GM23338 (cell line): ENCODE results near the gene NME9. TPM values are rescaled to one million over a fixed set of nuclear protein-coding genes. Genes with fewer than 3 reads are reported as not detected.

ENCODE experiments used
- ATAC-seq: fragments of 200-7000 bp; cut with Tn5 transposase; 3 replicates; pipeline ENCODE4 v1.9.1; 2020
- DNase-seq: peaks from one replicate; pipeline ENCODE4 v3.0.0-alpha.2; 2015; ENCODE audit warnings: low spot score
- H2AFZ ChIP-seq: fragments of 200-600 bp; sonication (generic); 2 replicates; pipeline ENCODE4 v1.8.0; 2016; ENCODE audit warnings: antibody characterized with exemption, mild to moderate bottlenecking, moderate library complexity
- H3F3A ChIP-seq: fragments of 200-600 bp; sonication (generic); replicated peaks from 2 replicates; pipeline ENCODE4 v1.8.0; 2017; ENCODE audit warnings: antibody characterized with exemption, mixed run types, low read depth
- H3K27ac ChIP-seq: fragments of 200-600 bp; sonication (generic); 2 replicates; pipeline ENCODE4 v1.6.1; 2016; ENCODE audit warnings: low read depth
- H3K27me3 ChIP-seq: fragments of 200-600 bp; sonication (generic); 2 replicates; pipeline ENCODE4 v1.8.0; 2016; ENCODE audit warnings: mild to moderate bottlenecking, mixed run types, moderate library complexity; ENCODE audit not compliant: insufficient read depth
- H3K36me3 ChIP-seq: fragments of 200-600 bp; sonication (generic); 2 replicates; pipeline ENCODE4 v1.8.0; 2016; ENCODE audit warnings: mild to moderate bottlenecking; ENCODE audit not compliant: insufficient read depth
- H3K4me1 ChIP-seq: fragments of 200-600 bp; sonication (generic); 2 replicates; pipeline ENCODE4 v1.8.0; 2016; ENCODE audit warnings: mild to moderate bottlenecking, moderate library complexity; ENCODE audit not compliant: insufficient read depth
- H3K4me2 ChIP-seq: fragments of 200-600 bp; sonication (generic); 2 replicates; pipeline ENCODE4 v1.7.1; 2017; ENCODE audit warnings: mixed run types
- H3K4me3 ChIP-seq: fragments of 200-600 bp; sonication (generic); 2 replicates; pipeline ENCODE4 v1.6.1; 2016; ENCODE audit warnings: mixed run types
- H3K79me2 ChIP-seq: fragments of 200-600 bp; sonication (generic); replicated peaks from 2 replicates; pipeline ENCODE4 v1.8.0; 2017; ENCODE audit warnings: mild to moderate bottlenecking; ENCODE audit not compliant: insufficient read depth
- H3K9me2 ChIP-seq: fragments of 200-600 bp; sonication (generic); 2 replicates; pipeline ENCODE4 v1.8.0; 2017; ENCODE audit not compliant: insufficient read depth
- H4K20me1 ChIP-seq: fragments of 200-600 bp; sonication (generic); replicated peaks from 2 replicates; pipeline ENCODE4 v1.8.0; 2017; ENCODE audit warnings: mild to moderate bottlenecking; ENCODE audit not compliant: insufficient read depth
- H3K27ac Mint-ChIP-seq: 2 replicates; pipeline ENCODE4 v1.8.0; 2020; ENCODE audit warnings: inconsistent platforms, mild to moderate bottlenecking, moderate library complexity, mixed read lengths
- H3K27me3 Mint-ChIP-seq: 3 replicates; pipeline ENCODE4 v1.8.0; 2022; ENCODE audit warnings: low read depth, mild to moderate bottlenecking, moderate library complexity, mixed read lengths, inconsistent platforms; ENCODE audit not compliant: insufficient read depth, poor library complexity
- H3K36me3 Mint-ChIP-seq: 3 replicates; pipeline ENCODE4 v1.8.0; 2021; ENCODE audit warnings: low read depth, mild to moderate bottlenecking, inconsistent platforms, moderate library complexity, mixed read lengths
- H3K4me1 Mint-ChIP-seq: 3 replicates; pipeline ENCODE4 v1.8.0; 2020; ENCODE audit warnings: mild to moderate bottlenecking, inconsistent platforms, mixed read lengths
- H3K4me3 Mint-ChIP-seq: 3 replicates; pipeline ENCODE4 v1.8.0; 2021; ENCODE audit warnings: moderate library complexity, mild to moderate bottlenecking, inconsistent platforms, mixed read lengths
- H3K9me3 Mint-ChIP-seq: 3 replicates; pipeline ENCODE4 v1.8.0; 2020; ENCODE audit warnings: moderate library complexity, mild to moderate bottlenecking, inconsistent platforms, mixed read lengths
- EZH2phosphoT487 ChIP-seq: fragments of 200-600 bp; sonication (generic); IDR thresholded peaks from one replicate; pipeline ENCODE4 v1.8.1; 2018; ENCODE audit warnings: antibody characterized with exemption; ENCODE audit not compliant: unreplicated experiment
- NANOG ChIP-seq: IDR thresholded peaks from 2 replicates; pipeline ENCODE4 v1.6.1; 2016; ENCODE audit warnings: antibody characterized with exemption, borderline replicate concordance
- POLR2AphosphoS5 ChIP-seq: IDR thresholded peaks from 2 replicates; pipeline ENCODE4 v1.6.1; 2016; ENCODE audit warnings: antibody characterized with exemption, low read depth
- STAT1 ChIP-seq: IDR thresholded peaks from one replicate; pipeline ENCODE4 v1.6.1; 2016; ENCODE audit warnings: antibody characterized with exemption; ENCODE audit not compliant: unreplicated experiment
- ZNF114 ChIP-seq: fragments of 250-450 bp; sonication (Bioruptor Pico); IDR thresholded peaks from 2 replicates; pipeline ENCODE4 v1.5.0; 2020; ENCODE audit warnings: mild to moderate bottlenecking, moderate library complexity
- ZNF331 ChIP-seq: fragments of 250-450 bp; sonication (Bioruptor Pico); IDR thresholded peaks from 2 replicates; pipeline ENCODE4 v1.5.0; 2020; ENCODE audit warnings: low read depth, mild to moderate bottlenecking, moderate library complexity
- ZNF462 ChIP-seq: fragments of 250-450 bp; sonication (Bioruptor Pico); IDR thresholded peaks from 2 replicates; pipeline ENCODE4 v1.5.0; 2020; ENCODE audit warnings: mild to moderate bottlenecking, moderate library complexity
- polyA plus RNA-seq: library from polyadenylated mRNA; unstranded; fragments of >200 nt; fragmentation: Nextera tagmentation; extraction: Ambion mirVana; gene quantifications from 2 replicates; pipeline ENCODE4 v1.2.1, GENCODE V29; 2016
- total RNA-seq: library from RNA; depleted of rRNA; stranded (reverse); fragments of >200 nt; shearing (Covaris generic); gene quantifications from 2 replicates; pipeline ENCODE4 v1.2.3, GENCODE V29; 2014
- TF ChIP-seq, protein P1 (sequence below), 2 experiments: fragments of 200-600 bp in 1 of 2; sonication (generic) in 1 of 2; conservative IDR thresholded peaks; 2 replicates each; pipeline versions ENCODE4 v1.5.1 to v1.6.1; 2016 to 2017; ENCODE audit warnings: antibody characterized with exemption in 2 of 2, low read depth in 2 of 2, mild to moderate bottlenecking in 2 of 2, moderate library complexity in 1 of 2
- TF ChIP-seq, protein P2 (sequence below): IDR thresholded peaks from one replicate; pipeline ENCODE4 v1.6.1; 2018; ENCODE audit warnings: antibody characterized with exemption; ENCODE audit not compliant: unreplicated experiment

The NME9 gene
- total and polyA plus RNA-seq, 2 experiments from 2014 or later: 0.14 to 2.0 TPM

DNA sequence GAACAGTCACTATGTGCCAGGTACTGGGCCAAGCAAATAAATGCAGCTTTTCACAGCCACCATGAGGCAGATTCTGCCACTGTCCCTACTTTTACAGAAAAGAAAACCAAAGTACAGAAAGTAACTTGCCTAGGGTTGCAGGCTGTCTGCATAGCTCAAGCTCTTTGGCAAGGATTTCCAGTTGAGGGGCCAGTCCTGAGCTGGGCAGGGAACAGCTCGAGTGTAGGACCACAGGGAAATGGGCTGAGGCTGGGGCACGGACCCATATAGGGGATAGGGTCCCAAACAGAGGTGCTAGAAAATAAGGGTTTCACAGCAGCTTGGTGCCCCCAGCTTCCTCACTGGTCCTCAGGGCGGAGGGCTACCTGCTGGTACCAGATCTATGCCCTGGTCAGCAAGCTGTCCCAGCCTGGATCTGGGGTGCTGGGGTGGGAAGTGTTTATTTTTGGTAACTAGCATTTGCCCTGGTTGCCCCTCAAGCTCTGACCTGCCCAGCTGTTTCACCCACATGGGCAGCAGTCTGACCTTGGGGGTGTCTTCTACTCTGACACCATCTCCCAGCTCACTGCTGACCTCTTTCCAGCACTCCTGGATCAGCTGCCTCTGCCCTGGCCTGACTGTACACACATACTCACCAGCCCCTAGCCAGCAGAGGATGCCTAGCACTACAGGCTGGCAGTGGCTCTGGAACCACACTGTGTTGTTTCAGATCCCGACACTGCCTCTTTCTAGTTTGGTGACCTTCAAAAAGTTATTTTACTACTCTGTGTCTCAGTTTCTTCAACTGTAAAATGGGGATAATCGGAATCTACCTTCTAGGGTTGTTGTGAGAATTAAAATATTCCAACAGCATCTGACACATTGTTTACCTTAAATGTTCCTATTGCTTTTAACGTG, 35.0 kb upstream of the NME9 start (continued):
- TF ChIP-seq, protein P1, sequence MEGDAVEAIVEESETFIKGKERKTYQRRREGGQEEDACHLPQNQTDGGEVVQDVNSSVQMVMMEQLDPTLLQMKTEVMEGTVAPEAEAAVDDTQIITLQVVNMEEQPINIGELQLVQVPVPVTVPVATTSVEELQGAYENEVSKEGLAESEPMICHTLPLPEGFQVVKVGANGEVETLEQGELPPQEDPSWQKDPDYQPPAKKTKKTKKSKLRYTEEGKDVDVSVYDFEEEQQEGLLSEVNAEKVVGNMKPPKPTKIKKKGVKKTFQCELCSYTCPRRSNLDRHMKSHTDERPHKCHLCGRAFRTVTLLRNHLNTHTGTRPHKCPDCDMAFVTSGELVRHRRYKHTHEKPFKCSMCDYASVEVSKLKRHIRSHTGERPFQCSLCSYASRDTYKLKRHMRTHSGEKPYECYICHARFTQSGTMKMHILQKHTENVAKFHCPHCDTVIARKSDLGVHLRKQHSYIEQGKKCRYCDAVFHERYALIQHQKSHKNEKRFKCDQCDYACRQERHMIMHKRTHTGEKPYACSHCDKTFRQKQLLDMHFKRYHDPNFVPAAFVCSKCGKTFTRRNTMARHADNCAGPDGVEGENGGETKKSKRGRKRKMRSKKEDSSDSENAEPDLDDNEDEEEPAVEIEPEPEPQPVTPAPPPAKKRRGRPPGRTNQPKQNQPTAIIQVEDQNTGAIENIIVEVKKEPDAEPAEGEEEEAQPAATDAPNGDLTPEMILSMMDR (conservative IDR thresholded peaks at IDR 0.05; ENCODE audit: low read depth in 2 of 2): no peak
- TF ChIP-seq ZNF331 (CRISPR knock-in tag) (no peak), NANOG (no peak), POLR2AphosphoS5 (no peak), ZNF114 (CRISPR knock-in tag) (no peak)

DNA sequence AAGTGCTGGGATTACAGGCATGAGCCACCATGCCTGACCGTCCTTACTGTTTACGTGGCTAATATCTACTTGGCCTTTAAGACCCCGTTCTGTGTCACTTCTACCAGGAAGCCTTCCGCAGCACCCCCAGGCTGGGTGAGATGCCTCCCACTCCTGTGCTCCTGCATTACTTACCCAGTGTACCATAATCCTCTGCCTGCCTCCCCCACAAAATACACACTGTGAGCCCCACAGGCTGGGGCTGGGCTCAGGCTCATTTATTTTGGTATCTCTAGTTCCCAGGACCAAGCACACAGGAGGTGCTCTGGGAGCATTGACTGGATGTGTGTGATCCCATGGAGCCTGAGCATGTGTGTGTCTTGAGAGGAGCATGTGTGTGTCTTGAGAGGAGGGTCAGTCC, 33.7 kb upstream of the NME9 start:
- ATAC-seq: no peak
- peaks cover 5% of the 10 kb centered on the region for H3K27me3 Mint-ChIP-seq
- Histone ChIP-seq H3K4me3 (no peak overlapping the region), H3K79me2 (no peaks in the 10 kb centered on the region), H3K36me3 (no peaks in the 10 kb centered on the region), H3K9me2 (no peaks in the 10 kb centered on the region), H3K4me2 (no peak overlapping the region), H3K27ac (no peak overlapping the region), H3F3A (no peaks in the 10 kb centered on the region), H4K20me1 (no peaks in the 10 kb centered on the region), H3K27me3 (no peaks in the 10 kb centered on the region), H3K4me1 (peaks cover 4% of the 10 kb centered on the region; the same call in 1 of the 2 replicates), H2AFZ (no peak overlapping the region)
- H3K36me3 Mint-ChIP-seq: no peaks in the 10 kb centered on the region
- peaks cover 3% of the 10 kb centered on the region for H3K4me1 Mint-ChIP-seq
- 0 out of 2 replicates have a peak overlapping the region, but pooled peaks have one; percentile 47 for H3K27ac Mint-ChIP-seq
- no peaks in the 10 kb centered on the region for H3K9me3 Mint-ChIP-seq
- no peak for DNase-seq
- no peak overlapping the region for H3K4me3 Mint-ChIP-seq
- TF ChIP-seq ZNF114 (CRISPR knock-in tag) (no peak), STAT1 (no peak), ZNF462 (CRISPR knock-in tag) (no peak), EZH2phosphoT487 (no peak), NANOG (no peak), POLR2AphosphoS5 (no peak)
- TF ChIP-seq, protein P2, sequence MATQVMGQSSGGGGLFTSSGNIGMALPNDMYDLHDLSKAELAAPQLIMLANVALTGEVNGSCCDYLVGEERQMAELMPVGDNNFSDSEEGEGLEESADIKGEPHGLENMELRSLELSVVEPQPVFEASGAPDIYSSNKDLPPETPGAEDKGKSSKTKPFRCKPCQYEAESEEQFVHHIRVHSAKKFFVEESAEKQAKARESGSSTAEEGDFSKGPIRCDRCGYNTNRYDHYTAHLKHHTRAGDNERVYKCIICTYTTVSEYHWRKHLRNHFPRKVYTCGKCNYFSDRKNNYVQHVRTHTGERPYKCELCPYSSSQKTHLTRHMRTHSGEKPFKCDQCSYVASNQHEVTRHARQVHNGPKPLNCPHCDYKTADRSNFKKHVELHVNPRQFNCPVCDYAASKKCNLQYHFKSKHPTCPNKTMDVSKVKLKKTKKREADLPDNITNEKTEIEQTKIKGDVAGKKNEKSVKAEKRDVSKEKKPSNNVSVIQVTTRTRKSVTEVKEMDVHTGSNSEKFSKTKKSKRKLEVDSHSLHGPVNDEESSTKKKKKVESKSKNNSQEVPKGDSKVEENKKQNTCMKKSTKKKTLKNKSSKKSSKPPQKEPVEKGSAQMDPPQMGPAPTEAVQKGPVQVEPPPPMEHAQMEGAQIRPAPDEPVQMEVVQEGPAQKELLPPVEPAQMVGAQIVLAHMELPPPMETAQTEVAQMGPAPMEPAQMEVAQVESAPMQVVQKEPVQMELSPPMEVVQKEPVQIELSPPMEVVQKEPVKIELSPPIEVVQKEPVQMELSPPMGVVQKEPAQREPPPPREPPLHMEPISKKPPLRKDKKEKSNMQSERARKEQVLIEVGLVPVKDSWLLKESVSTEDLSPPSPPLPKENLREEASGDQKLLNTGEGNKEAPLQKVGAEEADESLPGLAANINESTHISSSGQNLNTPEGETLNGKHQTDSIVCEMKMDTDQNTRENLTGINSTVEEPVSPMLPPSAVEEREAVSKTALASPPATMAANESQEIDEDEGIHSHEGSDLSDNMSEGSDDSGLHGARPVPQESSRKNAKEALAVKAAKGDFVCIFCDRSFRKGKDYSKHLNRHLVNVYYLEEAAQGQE: no peak
- TF ChIP-seq, protein P1 (conservative IDR thresholded peaks at IDR 0.05; ENCODE audit: low read depth in 2 of 2): no peak
